Measurements from ENCODE around the gene HTR1B.

DNA sequence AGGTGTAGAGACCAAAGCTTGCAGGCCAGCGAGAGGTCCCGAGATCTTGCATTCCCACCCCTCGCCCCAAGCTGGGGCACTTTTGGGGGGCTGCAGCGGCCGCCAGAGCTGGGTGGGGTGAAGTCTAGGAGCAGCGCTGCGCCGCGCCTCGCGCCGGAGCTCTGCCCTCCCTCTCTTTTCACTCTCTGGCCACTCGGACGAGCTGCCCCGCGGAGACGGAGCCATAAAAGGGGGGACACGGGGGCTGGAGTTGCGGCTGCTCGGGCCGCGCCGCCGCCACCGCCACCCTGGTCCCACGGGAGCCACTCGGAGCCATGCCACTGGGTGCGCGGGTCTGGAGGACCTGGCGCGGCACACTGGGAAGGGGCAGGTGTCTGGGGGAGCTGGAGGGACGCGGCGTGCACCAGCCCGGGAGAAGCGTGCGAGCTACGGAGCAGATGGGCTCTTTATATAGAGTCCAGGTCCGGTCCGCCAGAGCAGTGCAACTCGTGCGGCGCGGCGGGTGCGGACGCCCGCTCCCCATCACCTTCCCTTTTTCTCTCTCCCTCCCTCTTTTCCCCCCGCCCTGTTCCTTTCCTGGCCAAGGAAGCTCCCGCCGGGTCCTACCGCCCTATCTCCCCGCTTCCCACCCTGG, 687 bp upstream of the HTR1B start:
- TF ChIP-seq, protein P1, sequence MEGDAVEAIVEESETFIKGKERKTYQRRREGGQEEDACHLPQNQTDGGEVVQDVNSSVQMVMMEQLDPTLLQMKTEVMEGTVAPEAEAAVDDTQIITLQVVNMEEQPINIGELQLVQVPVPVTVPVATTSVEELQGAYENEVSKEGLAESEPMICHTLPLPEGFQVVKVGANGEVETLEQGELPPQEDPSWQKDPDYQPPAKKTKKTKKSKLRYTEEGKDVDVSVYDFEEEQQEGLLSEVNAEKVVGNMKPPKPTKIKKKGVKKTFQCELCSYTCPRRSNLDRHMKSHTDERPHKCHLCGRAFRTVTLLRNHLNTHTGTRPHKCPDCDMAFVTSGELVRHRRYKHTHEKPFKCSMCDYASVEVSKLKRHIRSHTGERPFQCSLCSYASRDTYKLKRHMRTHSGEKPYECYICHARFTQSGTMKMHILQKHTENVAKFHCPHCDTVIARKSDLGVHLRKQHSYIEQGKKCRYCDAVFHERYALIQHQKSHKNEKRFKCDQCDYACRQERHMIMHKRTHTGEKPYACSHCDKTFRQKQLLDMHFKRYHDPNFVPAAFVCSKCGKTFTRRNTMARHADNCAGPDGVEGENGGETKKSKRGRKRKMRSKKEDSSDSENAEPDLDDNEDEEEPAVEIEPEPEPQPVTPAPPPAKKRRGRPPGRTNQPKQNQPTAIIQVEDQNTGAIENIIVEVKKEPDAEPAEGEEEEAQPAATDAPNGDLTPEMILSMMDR (conservative IDR thresholded peaks at IDR 0.05; ENCODE audit: low read length) = no peak
- no peak for TF ChIP-seq EZH2phosphoT487 (IDR thresholded peaks at IDR 0.05; ENCODE audit: borderline replicate concordance)
